ENCODE measurements around the gene ZNF771. TPM values are rescaled to one million over a fixed set of nuclear protein-coding genes. Genes with fewer than 3 reads are reported as not detected.
A peak's percentile ranks its signal among the peaks of the same experiment; 100 is the strongest.

The ZNF771 gene
- total and polyA plus RNA-seq, 9 of the 15 experiments (the other 6 are each of a cell fraction or from before 2014, with no cell fraction given) = 1.5 to 12.6 (median 4.4) TPM

DNA sequence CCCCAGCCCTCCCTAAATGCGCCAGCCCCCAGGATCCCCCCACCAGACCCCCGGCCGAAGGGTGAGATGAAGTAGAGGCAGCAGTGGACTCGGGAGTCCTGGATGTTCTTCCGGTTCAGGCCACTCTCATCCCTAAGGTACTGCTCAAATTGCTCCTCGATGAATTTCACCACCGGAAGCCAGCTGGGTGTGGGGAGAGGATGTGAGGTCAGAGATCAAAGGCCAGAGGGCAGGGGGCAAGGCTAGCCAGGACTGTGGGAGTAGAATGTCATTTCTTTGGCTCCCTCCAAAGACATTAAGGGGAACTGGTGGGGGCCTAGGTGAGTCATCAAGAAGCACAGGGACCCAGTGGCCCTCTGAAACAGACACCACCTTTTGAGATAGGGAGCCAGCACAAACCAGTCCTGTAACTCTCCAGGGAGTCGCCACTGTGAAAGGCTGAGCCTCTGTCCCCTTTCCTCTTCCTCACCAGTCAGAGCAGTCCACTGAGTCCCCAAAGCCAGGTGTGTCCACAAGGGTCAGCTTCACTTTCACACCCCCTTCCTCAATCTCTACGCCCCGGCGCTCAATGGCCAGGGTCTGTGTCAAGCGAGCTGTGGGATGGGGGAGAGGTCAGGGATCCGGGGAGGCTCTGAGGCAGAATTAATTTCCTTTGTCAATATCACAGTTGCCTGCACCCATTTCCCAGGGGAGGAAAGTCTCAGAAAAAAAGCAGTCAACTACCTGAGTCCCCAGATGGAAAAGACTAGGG is 25.9 kb upstream of the ZNF771 start (continued):
- TF ChIP-seq ZNF398 (CRISPR knock-in tag; IDR thresholded peaks at IDR 0.05) = no peak
- TF ChIP-seq ZNF584 (CRISPR knock-in tag; IDR thresholded peaks at IDR 0.05; ENCODE audit: low read depth) = peak; percentile 82
- TF ChIP-seq DMBX1 (CRISPR knock-in tag; IDR thresholded peaks at IDR 0.05; ENCODE audit: borderline replicate concordance) = peak; percentile 38; the same call in 1 of the 2 replicates
- TF ChIP-seq, protein P1, sequence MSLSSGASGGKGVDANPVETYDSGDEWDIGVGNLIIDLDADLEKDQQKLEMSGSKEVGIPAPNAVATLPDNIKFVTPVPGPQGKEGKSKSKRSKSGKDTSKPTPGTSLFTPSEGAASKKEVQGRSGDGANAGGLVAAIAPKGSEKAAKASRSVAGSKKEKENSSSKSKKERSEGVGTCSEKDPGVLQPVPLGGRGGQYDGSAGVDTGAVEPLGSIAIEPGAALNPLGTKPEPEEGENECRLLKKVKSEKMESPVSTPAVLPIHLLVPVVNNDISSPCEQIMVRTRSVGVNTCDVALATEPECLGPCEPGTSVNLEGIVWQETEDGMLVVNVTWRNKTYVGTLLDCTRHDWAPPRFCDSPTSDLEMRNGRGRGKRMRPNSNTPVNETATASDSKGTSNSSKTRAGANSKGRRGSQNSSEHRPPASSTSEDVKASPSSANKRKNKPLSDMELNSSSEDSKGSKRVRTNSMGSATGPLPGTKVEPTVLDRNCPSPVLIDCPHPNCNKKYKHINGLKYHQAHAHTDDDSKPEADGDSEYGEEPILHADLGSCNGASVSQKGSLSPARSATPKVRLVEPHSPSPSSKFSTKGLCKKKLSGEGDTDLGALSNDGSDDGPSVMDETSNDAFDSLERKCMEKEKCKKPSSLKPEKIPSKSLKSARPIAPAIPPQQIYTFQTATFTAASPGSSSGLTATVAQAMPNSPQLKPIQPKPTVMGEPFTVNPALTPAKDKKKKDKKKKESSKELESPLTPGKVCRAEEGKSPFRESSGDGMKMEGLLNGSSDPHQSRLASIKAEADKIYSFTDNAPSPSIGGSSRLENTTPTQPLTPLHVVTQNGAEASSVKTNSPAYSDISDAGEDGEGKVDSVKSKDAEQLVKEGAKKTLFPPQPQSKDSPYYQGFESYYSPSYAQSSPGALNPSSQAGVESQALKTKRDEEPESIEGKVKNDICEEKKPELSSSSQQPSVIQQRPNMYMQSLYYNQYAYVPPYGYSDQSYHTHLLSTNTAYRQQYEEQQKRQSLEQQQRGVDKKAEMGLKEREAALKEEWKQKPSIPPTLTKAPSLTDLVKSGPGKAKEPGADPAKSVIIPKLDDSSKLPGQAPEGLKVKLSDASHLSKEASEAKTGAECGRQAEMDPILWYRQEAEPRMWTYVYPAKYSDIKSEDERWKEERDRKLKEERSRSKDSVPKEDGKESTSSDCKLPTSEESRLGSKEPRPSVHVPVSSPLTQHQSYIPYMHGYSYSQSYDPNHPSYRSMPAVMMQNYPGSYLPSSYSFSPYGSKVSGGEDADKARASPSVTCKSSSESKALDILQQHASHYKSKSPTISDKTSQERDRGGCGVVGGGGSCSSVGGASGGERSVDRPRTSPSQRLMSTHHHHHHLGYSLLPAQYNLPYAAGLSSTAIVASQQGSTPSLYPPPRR (CRISPR knock-in tag; IDR thresholded peaks at IDR 0.05; ENCODE audit: borderline replicate concordance) = no peak
- peak; percentile 86 for TF ChIP-seq GABPA (tag; conservative IDR thresholded peaks at IDR 0.05; ENCODE audit: low read depth)
- no peak for TF ChIP-seq ZNF668 (CRISPR knock-in tag; IDR thresholded peaks at IDR 0.05)
- TF ChIP-seq BDP1 (IDR thresholded peaks at IDR 0.05; ENCODE audit: insufficient read depth, insufficient read length) = no peak
- peak; percentile 57; the same call in 1 of the 2 replicates for TF ChIP-seq MTA3 (IDR thresholded peaks at IDR 0.05; ENCODE audit: borderline replicate concordance)
- peak; percentile 22 to 24; a peak in 2 of 4 replicates for TF ChIP-seq KDM1A (IDR thresholded peaks at IDR 0.05)
- peak; percentile 94 for TF ChIP-seq ZNF175 (CRISPR knock-in tag; IDR thresholded peaks at IDR 0.05; ENCODE audit: low read depth)
- TF ChIP-seq ZNF134 (CRISPR knock-in tag; conservative IDR thresholded peaks at IDR 0.05) = no peak
- peak; percentile 57; the same call in 1 of the 2 replicates for TF ChIP-seq EP300 (IDR thresholded peaks at IDR 0.05; ENCODE audit: low read length)
- TF ChIP-seq, protein P2, sequence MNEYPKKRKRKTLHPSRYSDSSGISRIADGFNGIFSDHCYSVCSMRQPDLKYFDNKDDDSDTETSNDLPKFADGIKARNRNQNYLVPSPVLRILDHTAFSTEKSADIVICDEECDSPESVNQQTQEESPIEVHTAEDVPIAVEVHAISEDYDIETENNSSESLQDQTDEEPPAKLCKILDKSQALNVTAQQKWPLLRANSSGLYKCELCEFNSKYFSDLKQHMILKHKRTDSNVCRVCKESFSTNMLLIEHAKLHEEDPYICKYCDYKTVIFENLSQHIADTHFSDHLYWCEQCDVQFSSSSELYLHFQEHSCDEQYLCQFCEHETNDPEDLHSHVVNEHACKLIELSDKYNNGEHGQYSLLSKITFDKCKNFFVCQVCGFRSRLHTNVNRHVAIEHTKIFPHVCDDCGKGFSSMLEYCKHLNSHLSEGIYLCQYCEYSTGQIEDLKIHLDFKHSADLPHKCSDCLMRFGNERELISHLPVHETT (CRISPR knock-in tag; conservative IDR thresholded peaks at IDR 0.05 in 1 of 2, IDR thresholded peaks at IDR 0.05 in 1 of 2) = peak in 1 of 2 experiments; percentile 63; a peak in 1 of 4 replicates

Data from K562 (cell line).